GM23338 (cell line): Measurements from ENCODE around the gene GRIN2A.

Experiments used
- EZH2 ChIP-seq: fragments of 200-600 bp; sonication (generic); IDR thresholded peaks from one replicate; pipeline ENCODE4 v1.8.0; 2017; ENCODE audit warnings: antibody characterized with exemption, mild to moderate bottlenecking, low read depth; ENCODE audit not compliant: unreplicated experiment
- EZH2phosphoT487 ChIP-seq: fragments of 200-600 bp; sonication (generic); IDR thresholded peaks from one replicate; pipeline ENCODE4 v1.8.1; 2018; ENCODE audit warnings: antibody characterized with exemption; ENCODE audit not compliant: unreplicated experiment
- JUNB ChIP-seq: IDR thresholded peaks from one replicate; pipeline ENCODE4 v1.6.1; 2016; ENCODE audit warnings: antibody characterized with exemption; ENCODE audit not compliant: unreplicated experiment
- NANOG ChIP-seq: IDR thresholded peaks from 2 replicates; pipeline ENCODE4 v1.6.1; 2016; ENCODE audit warnings: antibody characterized with exemption, borderline replicate concordance
- POLR2AphosphoS5 ChIP-seq: IDR thresholded peaks from 2 replicates; pipeline ENCODE4 v1.6.1; 2016; ENCODE audit warnings: antibody characterized with exemption, low read depth
- TF ChIP-seq, protein P1 (sequence below), 2 experiments: fragments of 200-600 bp in 1 of 2; sonication (generic) in 1 of 2; conservative IDR thresholded peaks; 2 replicates each; pipeline versions ENCODE4 v1.5.1 to v1.6.1; 2016 to 2017; ENCODE audit warnings: antibody characterized with exemption in 2 of 2, low read depth in 2 of 2, mild to moderate bottlenecking in 2 of 2, moderate library complexity in 1 of 2
- TF ChIP-seq, protein P2 (sequence below): IDR thresholded peaks from one replicate; pipeline ENCODE4 v1.6.1; 2018; ENCODE audit warnings: antibody characterized with exemption; ENCODE audit not compliant: unreplicated experiment
- TF ChIP-seq, protein P3 (sequence below): IDR thresholded peaks from 2 replicates; pipeline ENCODE4 v1.6.1; 2016; ENCODE audit warnings: antibody characterized with exemption

DNA sequence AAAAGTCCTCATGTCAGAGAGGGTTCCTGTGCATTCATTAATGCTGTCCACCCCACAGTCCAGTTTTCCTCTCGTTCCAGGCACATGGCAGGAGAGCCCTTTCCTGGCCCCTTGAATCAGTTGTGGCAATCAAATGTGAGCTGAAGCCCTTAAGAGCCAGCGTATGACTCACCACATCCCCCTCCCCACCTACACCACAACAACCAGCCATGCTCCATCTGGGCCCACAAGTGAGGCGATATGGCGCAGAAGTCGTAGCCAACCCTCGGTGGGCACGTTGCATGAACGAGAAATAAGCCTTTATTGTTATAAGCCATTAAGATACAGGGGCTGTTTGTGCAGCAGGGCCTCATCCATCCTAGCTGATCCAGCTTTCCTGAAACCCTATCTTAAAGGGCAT is 28.2 kb downstream of the GRIN2A start:
- TF ChIP-seq, protein P1, sequence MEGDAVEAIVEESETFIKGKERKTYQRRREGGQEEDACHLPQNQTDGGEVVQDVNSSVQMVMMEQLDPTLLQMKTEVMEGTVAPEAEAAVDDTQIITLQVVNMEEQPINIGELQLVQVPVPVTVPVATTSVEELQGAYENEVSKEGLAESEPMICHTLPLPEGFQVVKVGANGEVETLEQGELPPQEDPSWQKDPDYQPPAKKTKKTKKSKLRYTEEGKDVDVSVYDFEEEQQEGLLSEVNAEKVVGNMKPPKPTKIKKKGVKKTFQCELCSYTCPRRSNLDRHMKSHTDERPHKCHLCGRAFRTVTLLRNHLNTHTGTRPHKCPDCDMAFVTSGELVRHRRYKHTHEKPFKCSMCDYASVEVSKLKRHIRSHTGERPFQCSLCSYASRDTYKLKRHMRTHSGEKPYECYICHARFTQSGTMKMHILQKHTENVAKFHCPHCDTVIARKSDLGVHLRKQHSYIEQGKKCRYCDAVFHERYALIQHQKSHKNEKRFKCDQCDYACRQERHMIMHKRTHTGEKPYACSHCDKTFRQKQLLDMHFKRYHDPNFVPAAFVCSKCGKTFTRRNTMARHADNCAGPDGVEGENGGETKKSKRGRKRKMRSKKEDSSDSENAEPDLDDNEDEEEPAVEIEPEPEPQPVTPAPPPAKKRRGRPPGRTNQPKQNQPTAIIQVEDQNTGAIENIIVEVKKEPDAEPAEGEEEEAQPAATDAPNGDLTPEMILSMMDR (conservative IDR thresholded peaks at IDR 0.05; ENCODE audit: low read depth in 2 of 2): no peak
- no peak for TF ChIP-seq EZH2
- TF ChIP-seq, protein P2, sequence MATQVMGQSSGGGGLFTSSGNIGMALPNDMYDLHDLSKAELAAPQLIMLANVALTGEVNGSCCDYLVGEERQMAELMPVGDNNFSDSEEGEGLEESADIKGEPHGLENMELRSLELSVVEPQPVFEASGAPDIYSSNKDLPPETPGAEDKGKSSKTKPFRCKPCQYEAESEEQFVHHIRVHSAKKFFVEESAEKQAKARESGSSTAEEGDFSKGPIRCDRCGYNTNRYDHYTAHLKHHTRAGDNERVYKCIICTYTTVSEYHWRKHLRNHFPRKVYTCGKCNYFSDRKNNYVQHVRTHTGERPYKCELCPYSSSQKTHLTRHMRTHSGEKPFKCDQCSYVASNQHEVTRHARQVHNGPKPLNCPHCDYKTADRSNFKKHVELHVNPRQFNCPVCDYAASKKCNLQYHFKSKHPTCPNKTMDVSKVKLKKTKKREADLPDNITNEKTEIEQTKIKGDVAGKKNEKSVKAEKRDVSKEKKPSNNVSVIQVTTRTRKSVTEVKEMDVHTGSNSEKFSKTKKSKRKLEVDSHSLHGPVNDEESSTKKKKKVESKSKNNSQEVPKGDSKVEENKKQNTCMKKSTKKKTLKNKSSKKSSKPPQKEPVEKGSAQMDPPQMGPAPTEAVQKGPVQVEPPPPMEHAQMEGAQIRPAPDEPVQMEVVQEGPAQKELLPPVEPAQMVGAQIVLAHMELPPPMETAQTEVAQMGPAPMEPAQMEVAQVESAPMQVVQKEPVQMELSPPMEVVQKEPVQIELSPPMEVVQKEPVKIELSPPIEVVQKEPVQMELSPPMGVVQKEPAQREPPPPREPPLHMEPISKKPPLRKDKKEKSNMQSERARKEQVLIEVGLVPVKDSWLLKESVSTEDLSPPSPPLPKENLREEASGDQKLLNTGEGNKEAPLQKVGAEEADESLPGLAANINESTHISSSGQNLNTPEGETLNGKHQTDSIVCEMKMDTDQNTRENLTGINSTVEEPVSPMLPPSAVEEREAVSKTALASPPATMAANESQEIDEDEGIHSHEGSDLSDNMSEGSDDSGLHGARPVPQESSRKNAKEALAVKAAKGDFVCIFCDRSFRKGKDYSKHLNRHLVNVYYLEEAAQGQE: no peak
- TF ChIP-seq NANOG: no peak
- TF ChIP-seq JUNB: no peak
- TF ChIP-seq POLR2AphosphoS5: no peak
- no peak for TF ChIP-seq EZH2phosphoT487
- TF ChIP-seq, protein P3, sequence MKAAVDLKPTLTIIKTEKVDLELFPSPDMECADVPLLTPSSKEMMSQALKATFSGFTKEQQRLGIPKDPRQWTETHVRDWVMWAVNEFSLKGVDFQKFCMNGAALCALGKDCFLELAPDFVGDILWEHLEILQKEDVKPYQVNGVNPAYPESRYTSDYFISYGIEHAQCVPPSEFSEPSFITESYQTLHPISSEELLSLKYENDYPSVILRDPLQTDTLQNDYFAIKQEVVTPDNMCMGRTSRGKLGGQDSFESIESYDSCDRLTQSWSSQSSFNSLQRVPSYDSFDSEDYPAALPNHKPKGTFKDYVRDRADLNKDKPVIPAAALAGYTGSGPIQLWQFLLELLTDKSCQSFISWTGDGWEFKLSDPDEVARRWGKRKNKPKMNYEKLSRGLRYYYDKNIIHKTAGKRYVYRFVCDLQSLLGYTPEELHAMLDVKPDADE: no peak
